ENCODE results near the gene AGAP3. TPM values are rescaled to one million over a fixed set of nuclear protein-coding genes. Genes with fewer than 3 reads are reported as not detected.

AGAP3 gene
- total and polyA plus RNA-seq, 2 donors (not counting 1 experiment from before 2014, with no cell fraction given), result 32.9 to 34.2 TPM

DNA sequence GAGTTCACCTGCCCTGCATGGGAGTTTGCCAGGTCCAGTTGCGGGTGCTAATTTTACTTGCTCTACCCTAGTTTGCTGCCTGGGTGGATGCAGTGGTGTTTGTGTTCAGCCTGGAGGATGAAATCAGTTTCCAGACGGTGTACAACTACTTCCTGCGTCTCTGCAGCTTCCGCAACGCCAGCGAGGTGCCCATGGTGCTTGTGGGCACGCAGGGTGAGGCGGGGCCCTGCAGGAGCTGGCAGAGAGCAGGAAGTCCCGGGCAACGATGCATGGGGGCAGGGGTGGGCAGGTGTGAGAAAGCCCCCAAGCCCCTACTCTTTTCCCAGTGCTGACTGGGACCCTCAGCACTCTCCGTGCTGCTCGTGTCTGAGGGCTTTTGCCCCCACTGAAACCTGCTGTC is 31.3 kb downstream of the AGAP3 start:
- Histone ChIP-seq H3K9ac (ENCODE audit: insufficient read depth, low read length) (no peak overlapping the region), H3K36me3 (ENCODE audit: control insufficient read depth, insufficient read depth, low read length) (peaks cover 19% of the 10 kb centered on the region), H2AFZ (ENCODE audit: low read length) (no peak overlapping the region), H3K4me1 (ENCODE audit: control insufficient read depth, extremely low read depth, insufficient read depth, low read length) (peaks cover 14% of the 10 kb centered on the region), H4K20me1 (ENCODE audit: control insufficient read depth, extremely low read depth, insufficient read depth, low read length) (no peaks in the 10 kb centered on the region), H3K4me2 (ENCODE audit: extremely low read depth, insufficient read depth, low read length) (no peak overlapping the region), H3K27ac (ENCODE audit: insufficient read depth, low read length) (no peak overlapping the region), H3K9me3 (ENCODE audit: control insufficient read depth, insufficient read depth, low read depth, low read length) (no peaks in the 10 kb centered on the region), H3K4me3 (replicated peaks in 1 of 4; ENCODE audit: control extremely low read depth in 1 of 4, insufficient read depth in 1 of 4, low read depth in 3 of 4, low read length in 4 of 4) (no peak overlapping the region), H3K79me2 (ENCODE audit: control insufficient read depth, insufficient read depth, low read length) (peaks cover 13% of the 10 kb centered on the region), H3K27me3 (ENCODE audit: control insufficient read depth, insufficient read depth, low read length) (no peaks in the 10 kb centered on the region)
- no peak for TF ChIP-seq CTCF (conservative IDR thresholded peaks at IDR 0.05 in 1 of 2, IDR thresholded peaks at IDR 0.05 in 1 of 2; ENCODE audit: low read depth in 1 of 2, low read length in 2 of 2)
- DNase-seq (ENCODE audit: low read depth in 2 of 2), result no peak

DNA sequence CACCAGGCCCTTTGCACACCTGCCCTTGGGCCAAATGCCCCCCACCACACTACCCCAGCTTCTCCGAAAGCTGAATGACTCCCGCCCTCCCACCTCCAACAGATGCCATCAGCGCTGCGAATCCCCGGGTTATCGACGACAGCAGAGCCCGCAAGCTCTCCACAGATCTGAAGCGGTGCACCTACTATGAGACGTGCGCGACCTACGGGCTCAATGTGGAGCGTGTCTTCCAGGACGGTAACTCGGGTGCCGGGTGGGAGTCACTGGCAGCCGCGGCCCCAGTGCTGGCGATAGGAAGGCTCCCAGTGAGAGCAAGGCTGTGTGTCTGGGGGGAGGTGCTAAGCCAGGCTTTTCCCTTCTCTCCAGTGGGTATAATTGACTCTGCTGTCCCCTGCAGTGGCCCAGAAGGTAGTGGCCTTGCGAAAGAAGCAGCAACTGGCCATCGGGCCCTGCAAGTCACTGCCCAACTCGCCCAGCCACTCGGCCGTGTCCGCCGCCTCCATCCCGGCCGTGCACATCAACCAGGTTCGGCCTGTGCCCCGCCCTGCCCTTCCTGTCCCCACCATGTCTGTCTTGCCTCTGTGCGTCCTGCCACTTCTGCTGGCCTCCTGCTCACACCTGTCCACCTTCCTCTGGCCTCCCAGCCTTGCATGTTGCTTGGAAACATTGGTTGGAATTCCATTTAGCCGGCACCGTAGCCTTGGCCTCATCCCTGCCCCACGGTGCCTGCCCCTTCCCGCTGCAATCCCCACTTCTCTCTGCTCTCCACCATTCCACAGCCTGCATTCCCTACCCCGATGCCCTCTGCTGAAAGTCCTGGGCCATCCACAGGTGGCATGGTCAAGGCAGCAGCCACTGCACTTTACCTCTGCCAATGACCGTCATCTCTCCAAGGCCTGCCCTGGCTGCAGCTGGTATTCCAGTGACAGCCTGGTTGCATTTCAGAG is 32.1 kb downstream of the AGAP3 start:
- Histone ChIP-seq H3K79me2 (ENCODE audit: control insufficient read depth, insufficient read depth, low read length) (peaks cover 9% of the 10 kb centered on the region), H3K36me3 (ENCODE audit: control insufficient read depth, insufficient read depth, low read length) (peaks cover 22% of the 10 kb centered on the region), H3K9me3 (ENCODE audit: control insufficient read depth, insufficient read depth, low read depth, low read length) (no peaks in the 10 kb centered on the region), H3K4me1 (ENCODE audit: control insufficient read depth, extremely low read depth, insufficient read depth, low read length) (peaks cover 9% of the 10 kb centered on the region), H3K27me3 (ENCODE audit: control insufficient read depth, insufficient read depth, low read length) (no peaks in the 10 kb centered on the region), H3K4me2 (ENCODE audit: extremely low read depth, insufficient read depth, low read length) (no peak overlapping the region), H3K27ac (ENCODE audit: insufficient read depth, low read length) (no peak overlapping the region), H2AFZ (ENCODE audit: low read length) (no peak overlapping the region), H3K9ac (ENCODE audit: insufficient read depth, low read length) (no peak overlapping the region), H4K20me1 (ENCODE audit: control insufficient read depth, extremely low read depth, insufficient read depth, low read length) (no peaks in the 10 kb centered on the region), H3K4me3 (replicated peaks in 1 of 4; ENCODE audit: control extremely low read depth in 1 of 4, insufficient read depth in 1 of 4, low read depth in 3 of 4, low read length in 4 of 4) (no peak overlapping the region)
- no peak for DNase-seq (ENCODE audit: low read depth in 2 of 2)
- no peak for TF ChIP-seq CTCF (conservative IDR thresholded peaks at IDR 0.05 in 1 of 2, IDR thresholded peaks at IDR 0.05 in 1 of 2; ENCODE audit: low read depth in 1 of 2, low read length in 2 of 2)
- no peak for TF ChIP-seq EZH2 (IDR thresholded peaks at IDR 0.05; ENCODE audit: low read length, missing control alignments)

DNA sequence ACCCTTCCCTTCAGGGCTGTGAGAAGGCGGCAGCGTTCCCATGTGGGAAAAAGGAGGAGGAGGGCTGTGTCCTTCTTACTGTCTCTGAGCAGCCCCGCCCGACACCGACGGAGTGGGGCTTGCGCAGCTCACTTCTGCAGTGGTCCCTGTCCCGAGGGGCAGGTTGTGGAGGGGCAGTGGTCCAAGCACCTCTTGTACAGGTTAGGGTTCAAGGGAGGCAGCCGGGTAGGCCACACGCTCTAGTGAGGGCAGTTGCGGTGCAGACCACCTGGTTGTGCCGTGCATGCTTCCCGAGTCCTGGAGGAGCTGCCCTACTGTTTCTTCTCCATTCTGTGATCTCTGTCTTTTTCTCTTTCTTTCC is 32.8 kb downstream of the AGAP3 start:
- H3K4me2 ChIP-seq (ENCODE audit: extremely low read depth, insufficient read depth, low read length), result no peak overlapping the region
- H2AFZ ChIP-seq (ENCODE audit: low read length), result no peak overlapping the region
- no peak for DNase-seq (ENCODE audit: low read depth in 2 of 2)
- peaks cover 2% of the 10 kb centered on the region for H3K4me1 ChIP-seq (ENCODE audit: control insufficient read depth, extremely low read depth, insufficient read depth, low read length)
- no peak overlapping the region for H3K9ac ChIP-seq (ENCODE audit: insufficient read depth, low read length)
- H3K36me3 ChIP-seq (ENCODE audit: control insufficient read depth, insufficient read depth, low read length), result peaks cover 23% of the 10 kb centered on the region
- H3K4me3 ChIP-seq (replicated peaks in 1 of 4; ENCODE audit: control extremely low read depth in 1 of 4, insufficient read depth in 1 of 4, low read depth in 3 of 4, low read length in 4 of 4), result no peak overlapping the region
- H3K27me3 ChIP-seq (ENCODE audit: control insufficient read depth, insufficient read depth, low read length), result no peaks in the 10 kb centered on the region
- no peaks in the 10 kb centered on the region for H4K20me1 ChIP-seq (ENCODE audit: control insufficient read depth, extremely low read depth, insufficient read depth, low read length)
- no peaks in the 10 kb centered on the region for H3K9me3 ChIP-seq (ENCODE audit: control insufficient read depth, insufficient read depth, low read depth, low read length)
- H3K79me2 ChIP-seq (ENCODE audit: control insufficient read depth, insufficient read depth, low read length), result peaks cover 9% of the 10 kb centered on the region
- TF ChIP-seq CTCF (conservative IDR thresholded peaks at IDR 0.05 in 1 of 2, IDR thresholded peaks at IDR 0.05 in 1 of 2; ENCODE audit: low read depth in 1 of 2, low read length in 2 of 2) (no peak), EZH2 (IDR thresholded peaks at IDR 0.05; ENCODE audit: low read length, missing control alignments) (no peak)
- no peak overlapping the region for H3K27ac ChIP-seq (ENCODE audit: insufficient read depth, low read length)

All from fibroblast of lung (primary cell).